GM12875 (cell line): ENCODE measurements around the gene MORN1.
"Not testable (repeated sequence)": the region's sequence is repeated elsewhere in the genome, so short reads cannot be mapped to it uniquely, and the experiment has no call there.

Source experiments
- H3K4me3 ChIP-seq: one replicate; pipeline ENCODE4 v1.5.1; 2011; ENCODE audit warnings: low read depth, low read length, control low read depth
- TF ChIP-seq, protein P1 (sequence below): IDR thresholded peaks from 2 replicates; pipeline ENCODE4 v1.5.1; 2011; ENCODE audit warnings: low read depth, mild to moderate bottlenecking, control low read depth, inconsistent platforms, low read length, moderate library complexity, borderline replicate concordance; ENCODE audit not compliant: insufficient read depth

Gene MORN1

DNA sequence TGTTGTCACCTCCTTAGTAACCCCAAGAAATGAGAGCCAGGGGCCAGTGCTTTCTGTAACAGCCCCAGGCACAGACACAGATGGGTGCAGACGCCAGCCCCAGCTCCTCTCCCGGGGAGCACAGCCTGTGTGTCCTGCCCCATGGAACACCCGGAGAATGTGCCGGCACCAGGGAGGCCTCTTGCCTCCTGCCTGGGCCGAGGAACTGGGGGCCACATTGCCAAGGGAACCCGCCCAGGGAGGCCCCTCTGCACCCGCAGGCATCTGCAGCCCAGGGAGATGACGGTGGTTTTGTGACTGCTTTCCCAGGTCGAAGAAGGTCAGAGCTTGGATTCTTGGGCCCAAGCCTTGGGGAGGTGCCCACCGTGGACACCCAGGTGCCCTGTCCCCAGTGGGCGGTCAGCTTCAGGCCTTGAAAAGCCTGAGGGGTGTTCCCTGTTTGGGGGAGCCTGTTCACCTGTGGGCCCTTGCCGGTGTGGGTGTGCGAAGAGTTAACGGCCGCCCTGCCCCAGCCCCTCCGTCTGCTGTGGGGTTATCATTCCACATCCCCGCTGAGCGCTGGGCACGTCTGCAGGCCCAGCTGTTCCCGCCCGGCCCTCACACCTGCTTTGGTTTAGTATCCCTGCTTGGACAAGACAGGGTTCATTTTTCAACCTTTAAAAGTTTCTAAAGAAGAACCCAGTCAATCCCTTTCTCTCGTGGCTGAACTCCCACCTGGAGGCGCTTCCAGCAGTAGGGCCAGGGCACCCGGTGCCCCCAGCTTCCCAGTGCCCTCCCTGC is 62.5 kb downstream of the MORN1 start:
- TF ChIP-seq, protein P1, sequence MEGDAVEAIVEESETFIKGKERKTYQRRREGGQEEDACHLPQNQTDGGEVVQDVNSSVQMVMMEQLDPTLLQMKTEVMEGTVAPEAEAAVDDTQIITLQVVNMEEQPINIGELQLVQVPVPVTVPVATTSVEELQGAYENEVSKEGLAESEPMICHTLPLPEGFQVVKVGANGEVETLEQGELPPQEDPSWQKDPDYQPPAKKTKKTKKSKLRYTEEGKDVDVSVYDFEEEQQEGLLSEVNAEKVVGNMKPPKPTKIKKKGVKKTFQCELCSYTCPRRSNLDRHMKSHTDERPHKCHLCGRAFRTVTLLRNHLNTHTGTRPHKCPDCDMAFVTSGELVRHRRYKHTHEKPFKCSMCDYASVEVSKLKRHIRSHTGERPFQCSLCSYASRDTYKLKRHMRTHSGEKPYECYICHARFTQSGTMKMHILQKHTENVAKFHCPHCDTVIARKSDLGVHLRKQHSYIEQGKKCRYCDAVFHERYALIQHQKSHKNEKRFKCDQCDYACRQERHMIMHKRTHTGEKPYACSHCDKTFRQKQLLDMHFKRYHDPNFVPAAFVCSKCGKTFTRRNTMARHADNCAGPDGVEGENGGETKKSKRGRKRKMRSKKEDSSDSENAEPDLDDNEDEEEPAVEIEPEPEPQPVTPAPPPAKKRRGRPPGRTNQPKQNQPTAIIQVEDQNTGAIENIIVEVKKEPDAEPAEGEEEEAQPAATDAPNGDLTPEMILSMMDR, result no peak
- no peak overlapping the region for H3K4me3 ChIP-seq

DNA sequence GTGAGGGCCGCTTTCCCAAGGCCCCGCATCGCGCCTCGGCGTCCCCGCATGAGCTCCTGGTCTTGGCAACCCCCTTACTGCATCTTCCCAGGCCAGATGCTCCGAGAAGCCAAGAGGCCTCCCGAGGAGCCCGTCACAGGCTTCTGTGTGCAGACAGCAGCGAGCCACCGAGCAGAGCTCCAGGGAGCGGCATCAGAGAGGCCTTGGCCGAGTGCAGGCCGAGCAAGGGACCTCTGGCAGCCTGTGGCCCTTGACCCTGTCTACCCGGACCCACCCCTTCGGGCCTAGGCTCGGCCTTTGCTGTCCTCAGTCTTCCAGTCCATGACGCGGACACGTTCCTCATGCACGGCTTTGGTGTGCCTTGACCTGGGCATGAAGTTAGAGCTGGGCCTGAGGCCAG is 63.5 kb downstream of the MORN1 start:
- H3K4me3 ChIP-seq, result no peak overlapping the region
- TF ChIP-seq, protein P1, result no peak

DNA sequence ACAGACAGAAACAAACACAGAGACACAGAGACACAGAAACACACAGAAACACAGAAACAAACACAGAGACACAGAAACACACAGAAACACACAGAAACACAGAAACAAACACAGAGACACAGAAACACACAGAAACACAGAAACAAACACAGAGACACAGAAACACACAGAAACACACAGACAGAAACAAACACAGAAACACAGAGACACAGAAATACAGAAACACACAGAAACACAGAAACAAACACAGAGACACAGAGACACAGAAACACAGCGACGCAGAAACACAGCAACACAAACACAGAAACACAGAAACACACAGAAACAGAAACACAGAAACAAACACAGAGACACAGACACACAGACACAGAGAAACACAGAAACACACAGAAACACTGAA is 64.2 kb downstream of the MORN1 start:
- H3K4me3 ChIP-seq, result not testable (repeated sequence)

DNA sequence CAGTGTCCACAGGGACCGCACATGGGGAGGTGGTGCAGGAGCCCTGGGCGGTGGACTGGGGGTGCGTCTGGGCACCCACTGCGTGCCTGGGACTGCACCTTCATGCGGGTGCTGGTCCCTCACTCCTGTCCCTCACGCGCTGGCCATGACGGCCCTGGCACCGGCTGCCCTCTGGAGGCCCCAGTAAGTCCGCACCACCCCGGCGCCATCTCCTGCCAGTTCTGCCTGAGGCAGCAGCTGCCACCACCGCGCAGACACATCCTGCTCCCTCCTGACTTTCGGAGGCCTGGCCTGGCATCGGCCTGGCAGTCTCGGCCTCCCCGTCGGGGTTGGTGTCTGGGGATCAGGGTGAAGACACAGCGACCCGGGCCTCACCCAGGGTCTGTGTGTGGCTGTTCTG is 64.8 kb downstream of the MORN1 start:
- no peak overlapping the region for H3K4me3 ChIP-seq
- TF ChIP-seq, protein P1, result no peak

DNA sequence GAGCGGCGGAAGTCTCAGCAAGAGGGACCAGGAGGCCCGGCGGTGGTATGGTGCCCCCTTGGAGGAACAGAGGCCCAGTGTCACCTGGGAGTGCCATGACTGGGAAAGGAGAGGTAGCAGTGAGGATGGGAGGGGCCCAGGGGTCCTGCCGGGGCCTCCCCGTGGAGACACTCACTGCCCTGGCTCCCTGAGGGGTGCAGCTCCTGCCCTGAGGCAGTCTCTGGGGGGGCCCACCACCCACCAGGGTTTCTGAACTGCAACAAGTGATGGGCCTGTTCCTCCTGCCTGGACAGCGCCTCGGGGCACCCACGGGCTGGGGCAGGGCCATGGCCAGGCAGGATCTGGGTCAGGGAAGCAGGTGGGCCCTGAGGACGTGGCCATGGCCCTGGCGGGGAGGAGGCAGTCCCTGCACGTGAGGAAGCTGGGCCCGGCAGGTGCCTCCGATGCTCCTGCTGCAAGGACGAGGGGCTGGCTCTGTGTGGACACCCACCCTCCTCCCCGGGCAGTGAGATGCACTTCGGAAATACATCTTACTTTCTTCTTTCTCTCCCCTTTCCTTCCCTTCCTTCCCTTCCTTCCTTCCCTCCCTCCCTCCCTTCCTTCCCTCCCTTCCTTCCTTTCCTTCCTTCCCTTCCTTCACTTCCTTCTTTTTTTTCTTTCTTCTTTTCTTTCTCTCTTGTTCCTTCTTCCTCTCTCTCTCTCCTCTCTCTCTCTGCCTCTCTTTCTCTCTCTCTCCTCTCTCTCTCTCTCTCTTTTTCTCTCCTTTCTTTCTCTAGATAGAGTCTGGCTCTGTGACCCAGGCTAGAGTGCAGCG is 66.6 kb downstream of the MORN1 start:
- H3K4me3 ChIP-seq, result no peak overlapping the region
- TF ChIP-seq, protein P1, result no peak

DNA sequence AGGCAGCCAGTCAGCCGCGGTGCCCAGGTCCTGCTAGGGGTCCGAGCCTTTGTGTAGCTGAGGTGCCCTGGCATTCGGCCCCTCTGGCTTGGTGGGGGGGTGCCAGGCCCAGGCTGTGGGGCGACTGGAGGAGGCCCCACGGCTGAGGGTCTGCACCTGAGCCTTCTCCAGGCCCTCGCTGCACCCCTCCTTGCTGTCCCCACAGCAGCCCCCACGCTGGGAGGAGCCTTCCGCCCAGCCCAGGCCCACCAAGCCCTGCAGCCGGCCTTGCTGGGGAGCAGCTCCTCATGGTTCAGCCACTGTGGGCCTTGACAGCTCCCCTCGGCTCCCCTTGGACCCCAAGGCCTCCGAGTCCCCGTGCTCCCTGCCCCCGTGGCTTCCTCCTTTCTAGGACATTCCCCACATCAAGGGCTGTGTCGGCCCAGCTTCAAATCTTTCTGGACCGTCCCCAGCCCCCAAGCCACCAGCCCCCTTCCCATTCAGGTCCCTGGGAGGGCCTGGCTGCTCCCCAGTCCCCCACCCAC is 67.8 kb downstream of the MORN1 start:
- TF ChIP-seq, protein P1, result no peak
- H3K4me3 ChIP-seq, result no peak overlapping the region

DNA sequence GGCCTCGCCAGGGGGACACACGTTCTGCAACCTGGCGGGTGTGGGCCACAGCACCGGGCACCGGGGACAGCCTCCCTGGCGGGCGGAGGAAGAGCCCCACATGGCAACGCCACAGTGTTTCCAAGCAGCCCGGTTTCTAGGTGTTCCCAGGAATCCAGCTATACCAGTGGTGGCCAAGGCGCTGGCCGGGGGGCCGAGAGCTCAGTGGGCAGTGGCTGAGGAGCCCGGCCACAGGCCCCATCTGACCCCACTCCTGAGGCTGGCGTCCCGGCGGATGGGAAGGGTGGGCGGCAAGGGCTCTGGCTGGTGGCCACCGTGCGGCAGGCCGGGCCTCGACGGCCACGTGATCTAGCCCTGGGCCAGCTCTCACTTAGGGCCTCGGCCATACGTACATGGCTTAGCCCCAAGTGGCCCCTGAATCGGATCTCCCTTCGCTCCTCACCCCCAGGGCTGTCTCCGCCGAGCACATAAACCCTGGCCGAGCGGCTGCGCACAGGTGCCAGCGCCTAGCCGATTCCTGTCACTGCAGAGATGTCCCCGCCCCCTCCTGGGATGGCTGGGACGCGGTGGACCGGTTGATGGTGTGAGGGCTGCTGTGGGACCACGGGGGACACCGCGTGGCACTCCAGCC is 68.7 kb downstream of the MORN1 start:
- H3K4me3 ChIP-seq, result no peak overlapping the region
- TF ChIP-seq, protein P1, result no peak
